GM18861 (cell line): Measurements from ENCODE around the gene LRSAM1.

Experiments used
- ATAC-seq: cut with Tn5 transposase; IDR thresholded peaks from one replicate; pipeline ENCODE4 v1.9.1; 2021; ENCODE audit not compliant: unreplicated experiment

The LRSAM1 gene

DNA sequence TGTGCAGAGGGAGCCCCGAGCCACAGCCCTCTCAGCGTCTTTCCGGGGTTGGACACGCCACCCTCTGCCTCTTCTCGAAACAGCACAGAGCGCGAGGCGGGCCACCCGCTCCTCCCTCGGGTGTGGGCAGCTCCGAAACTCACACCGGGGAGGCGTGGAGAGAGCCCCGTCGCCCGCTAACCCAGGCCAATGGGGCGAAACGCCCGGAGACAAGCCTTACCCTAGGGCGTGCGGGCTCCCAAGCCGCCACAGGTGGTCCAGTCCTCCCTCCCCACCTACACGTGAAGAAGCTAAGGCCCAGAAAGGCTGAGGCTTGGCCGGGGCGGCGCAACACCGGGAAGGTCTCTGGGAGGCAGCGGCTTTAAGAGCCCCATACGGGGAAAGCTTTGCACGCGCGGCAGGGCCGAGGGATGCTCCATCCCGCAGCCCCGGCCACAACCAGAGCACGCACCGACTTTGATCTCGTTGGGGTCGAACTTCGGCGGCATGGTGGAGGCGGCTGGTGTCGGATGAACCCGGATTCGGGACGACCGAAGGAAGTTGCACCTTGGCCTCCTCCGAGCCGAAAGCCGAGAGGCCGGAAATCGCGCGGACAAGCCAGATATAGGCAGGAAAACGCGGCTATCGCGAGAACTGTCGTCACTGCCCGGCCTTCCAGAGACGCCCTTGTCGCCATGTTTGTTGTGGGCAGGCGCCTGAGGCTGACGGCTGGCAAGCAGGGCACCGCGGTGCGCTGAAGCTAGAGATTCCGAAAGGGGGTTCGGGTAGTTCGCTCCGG, at the start of gene LRSAM1, which contains the start of gene RPL12:
Gene LRSAM1 (plus strand): TSS at position 681 of the 778 bp plus-strand sequence. CDS start 3,018 bp downstream, outside the sequence.
Gene RPL12 (minus strand): TSS at position 577 of the 778 bp plus-strand sequence. CDS start 89 bp downstream, at position 488.
- peak; percentile 70 for ATAC-seq

DNA sequence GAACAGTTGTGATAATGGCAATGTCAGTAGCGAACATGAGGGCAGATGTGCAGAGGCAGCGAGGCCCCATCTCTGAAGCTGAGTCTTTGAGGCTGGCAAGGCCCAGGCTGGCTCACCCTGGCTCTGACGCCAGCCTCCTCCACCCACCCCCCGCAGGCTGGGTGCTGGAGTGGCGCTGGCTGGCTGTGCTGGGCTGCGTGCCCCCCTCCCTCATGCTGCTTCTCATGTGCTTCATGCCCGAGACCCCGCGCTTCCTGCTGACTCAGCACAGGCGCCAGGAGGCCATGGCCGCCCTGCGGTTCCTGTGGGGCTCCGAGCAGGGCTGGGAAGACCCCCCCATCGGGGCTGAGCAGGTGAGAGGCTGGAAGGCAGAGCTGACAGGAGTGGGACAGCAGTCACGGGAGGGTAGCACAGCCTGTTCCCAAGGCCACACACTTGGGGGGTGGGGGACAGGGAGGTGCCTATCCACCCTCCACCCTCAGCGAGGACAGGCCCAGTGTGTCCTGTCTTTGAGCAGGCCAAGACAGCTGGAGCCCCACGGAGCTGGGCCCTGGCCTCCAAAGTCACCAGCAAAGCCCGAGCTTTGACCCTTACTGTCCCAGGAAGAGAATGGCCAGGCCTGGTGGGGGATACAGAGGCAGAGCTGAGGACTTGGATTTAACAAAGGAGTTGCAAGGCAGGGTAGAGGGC, 48.8 kb upstream of the LRSAM1 start:
- no peak for ATAC-seq

- no peak for ATAC-seq
Observed at GRCh38 chr9:127403507-127404192, 47.7 kb upstream of the LRSAM1 start.

GRCh38 chr9:127404631-127405030, 46.7 kb upstream of the LRSAM1 start:
- no peak for ATAC-seq

- no peak for ATAC-seq
Observed at GRCh38 chr9:127405344-127406125, 45.8 kb upstream of the LRSAM1 start.

- no peak for ATAC-seq
Observed at GRCh38 chr9:127406799-127407491, 44.4 kb upstream of the LRSAM1 start.

DNA sequence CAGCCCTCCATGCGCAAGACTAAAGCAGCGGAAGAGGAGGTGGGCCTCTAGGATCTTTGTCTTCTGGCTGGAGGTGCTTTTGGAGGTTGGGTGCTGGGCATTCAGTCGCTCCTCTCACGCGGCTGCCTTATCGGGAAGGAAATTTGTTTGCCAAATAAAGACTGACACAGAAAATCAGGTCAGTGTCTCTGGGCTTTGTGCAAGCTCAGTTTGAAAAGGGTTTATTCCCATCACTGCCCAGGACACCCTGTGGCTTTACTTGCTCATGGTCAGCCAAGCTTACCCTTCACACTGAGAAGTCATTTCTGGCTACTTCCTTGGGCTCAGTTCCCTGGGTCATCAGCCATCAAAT, 43.8 kb upstream of the LRSAM1 start:
- no peak for ATAC-seq

- no peak for ATAC-seq
Observed at GRCh38 chr9:127411122-127411521, 40.2 kb upstream of the LRSAM1 start.

DNA sequence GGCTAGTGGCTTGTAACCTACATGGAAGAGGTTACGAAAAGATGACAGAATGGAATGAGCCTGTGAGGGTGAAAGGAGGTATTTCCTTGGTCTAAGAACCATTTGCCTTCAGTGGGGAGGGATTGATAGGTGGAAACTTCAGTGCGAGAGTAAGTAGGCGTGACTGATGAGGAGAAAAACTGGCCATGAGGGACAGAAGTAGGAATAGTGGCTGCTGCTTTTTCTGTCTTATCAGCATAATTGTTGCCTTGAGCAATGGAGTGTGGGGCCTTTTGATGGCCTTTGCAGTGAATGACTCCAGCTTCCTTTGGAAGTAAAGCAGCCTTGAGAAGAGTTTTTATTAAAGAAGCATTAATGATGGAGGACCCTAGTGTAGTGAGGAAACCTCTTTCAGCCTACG, 36.2 kb upstream of the LRSAM1 start:
- ATAC-seq, result no peak

DNA sequence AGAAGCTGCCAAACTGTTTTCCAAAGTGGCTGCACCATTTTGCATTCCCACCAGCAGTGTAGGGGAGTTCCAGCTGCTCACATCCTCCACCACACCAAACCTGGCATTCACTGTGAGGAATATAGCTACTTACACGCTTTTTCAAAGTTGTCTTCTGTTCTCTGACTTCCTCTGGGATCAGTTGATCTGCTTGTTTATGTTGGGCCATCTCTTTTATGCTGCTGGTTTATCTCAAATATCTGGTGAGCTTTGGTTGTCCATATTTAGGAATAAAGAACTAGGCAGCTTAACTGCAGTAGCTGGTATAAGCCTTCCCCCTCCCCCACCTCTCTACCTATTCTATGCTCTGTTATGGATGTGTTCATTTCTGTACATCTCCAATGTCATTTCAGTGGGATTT, 35.7 kb upstream of the LRSAM1 start:
- no peak for ATAC-seq

DNA sequence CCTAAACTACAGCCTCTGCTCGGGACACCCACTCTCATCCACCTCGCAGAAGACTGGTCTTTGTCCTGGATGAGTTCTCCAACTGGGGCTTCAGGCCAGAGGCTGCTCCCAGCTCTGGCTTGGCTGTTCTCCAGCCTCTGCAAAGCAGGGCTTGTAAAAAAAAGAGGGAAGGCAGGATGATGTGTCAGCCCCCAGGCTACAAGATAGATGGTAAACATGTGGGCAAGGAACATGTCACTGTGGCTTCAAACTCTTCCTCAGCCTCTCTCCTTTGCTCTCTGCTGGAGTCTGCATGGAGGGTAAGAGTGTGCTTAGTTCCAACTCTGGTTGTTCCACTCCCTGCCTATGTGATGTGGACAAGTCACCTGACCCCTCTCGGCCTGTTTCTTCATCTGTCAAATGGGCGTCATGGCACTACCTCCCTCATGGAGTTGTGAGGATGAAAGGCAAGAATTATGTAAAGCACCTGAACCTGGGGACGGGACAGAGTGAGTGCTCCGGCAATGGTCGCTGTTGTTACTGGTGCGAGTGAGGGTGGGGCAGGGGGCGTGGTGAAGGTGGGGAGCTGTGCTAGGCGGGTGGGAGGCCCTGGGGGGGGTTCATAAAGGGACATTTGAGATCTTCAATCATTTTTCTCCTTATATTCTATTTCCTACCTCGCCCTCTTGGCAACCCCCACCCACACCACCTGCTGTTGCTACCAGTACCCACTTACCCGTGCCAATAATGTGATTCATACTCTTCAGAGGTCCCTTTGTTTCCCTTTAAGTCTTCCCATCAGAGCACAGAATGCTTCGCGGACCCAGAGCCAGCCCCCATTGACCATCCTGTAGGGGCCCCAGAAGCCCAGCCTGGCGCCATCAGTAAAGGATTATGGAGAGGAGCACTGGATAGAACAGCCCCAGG, 33.9 kb upstream of the LRSAM1 start:
- no peak for ATAC-seq

DNA sequence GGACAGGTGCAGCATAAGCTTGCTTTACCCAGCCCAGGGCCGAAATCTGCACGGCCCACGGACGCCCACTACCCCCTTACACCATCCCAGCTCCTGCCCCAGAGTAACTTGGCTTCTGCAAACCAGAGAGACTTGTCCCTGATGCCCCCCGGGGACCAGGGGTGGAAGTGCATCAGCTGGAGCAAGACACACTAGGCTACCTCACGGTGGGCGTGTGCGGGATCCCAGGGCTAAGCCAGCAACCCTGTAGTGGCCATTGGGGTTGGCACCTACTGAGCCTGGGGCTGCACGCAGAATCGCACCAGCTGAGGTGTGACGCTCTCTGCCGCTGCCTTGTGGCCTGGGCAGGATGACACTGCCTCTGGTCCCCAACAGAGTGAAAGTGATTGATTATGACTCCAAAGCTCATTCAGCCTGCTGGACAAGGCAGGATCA, 33.3 kb upstream of the LRSAM1 start:
- ATAC-seq, result no peak

GRCh38 chr9:127419348-127419747, 32.0 kb upstream of the LRSAM1 start:
- ATAC-seq, result no peak

DNA sequence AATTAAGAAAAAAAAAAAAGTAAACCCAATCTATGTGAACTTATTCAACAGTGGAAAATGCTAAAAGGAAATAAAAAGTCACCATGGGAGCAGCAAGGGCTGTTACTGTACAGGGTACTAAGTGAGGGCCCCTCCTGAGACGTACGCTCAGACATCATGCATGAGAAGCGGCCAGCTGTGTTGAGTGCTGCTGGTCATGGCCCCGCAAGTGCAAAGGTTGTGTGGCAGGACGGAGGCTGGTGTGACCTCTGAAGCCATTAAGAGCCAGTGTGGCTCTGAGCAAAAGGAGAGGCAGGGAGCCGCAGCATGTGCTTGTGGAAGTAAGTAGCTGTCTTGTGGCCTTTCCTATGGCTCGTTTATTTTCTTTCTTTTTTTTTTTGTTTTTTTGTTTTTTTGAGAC, 30.3 kb upstream of the LRSAM1 start:
- ATAC-seq, result no peak

DNA sequence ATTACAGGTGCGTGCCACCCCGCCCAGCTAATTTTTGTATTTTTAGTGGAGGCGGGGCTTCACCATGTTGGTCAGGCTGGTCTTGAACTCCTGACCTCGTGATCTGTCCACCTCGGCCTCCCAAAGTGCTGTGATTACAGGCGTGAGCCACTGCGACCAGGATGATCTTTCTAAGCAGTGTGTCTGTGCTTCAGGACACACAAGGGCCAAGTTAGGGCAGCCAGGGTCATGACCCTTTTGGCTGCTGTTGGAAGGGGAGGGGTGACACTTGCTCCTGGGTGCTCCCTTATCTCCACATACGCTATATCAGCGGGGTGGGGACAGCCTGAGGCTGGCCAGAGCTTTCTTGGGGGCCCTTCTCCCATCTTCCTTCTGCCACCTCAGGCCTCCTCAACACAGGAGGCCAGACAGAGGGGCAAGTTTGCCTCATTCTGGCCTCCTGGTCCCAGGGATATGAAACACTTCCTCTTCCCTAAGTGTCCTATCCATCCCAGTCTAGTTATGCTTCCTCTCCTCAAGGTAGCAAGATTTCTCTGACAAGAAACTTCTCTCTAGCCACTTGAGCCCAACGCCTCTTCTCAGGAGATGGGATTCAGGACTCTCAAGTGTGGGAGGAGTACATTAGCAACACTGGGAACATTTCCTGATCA, 29.1 kb upstream of the LRSAM1 start:
- no peak for ATAC-seq

GRCh38 chr9:127422787-127423186, 28.5 kb upstream of the LRSAM1 start:
- ATAC-seq, result no peak

GRCh38 chr9:127423476-127423933, 27.8 kb upstream of the LRSAM1 start:
- ATAC-seq, result no peak

GRCh38 chr9:127423934-127424675, 27.2 kb upstream of the LRSAM1 start, which contains the start of gene ZNF79:
ZNF79 (plus strand) TSS chr9:127424382; CDS start chr9:127424788, 406 bp downstream.
- ATAC-seq, result peak; percentile 80
